Muscle layer of colon (tissue), 2 donors: Measurements from ENCODE around the gene NEGR1.

Experiments used
- H3K27ac ChIP-seq: one replicate; pipeline ENCODE4 v1.7.0; 2013; ENCODE audit warnings: low read depth, mild to moderate bottlenecking, low read length, moderate library complexity
- H3K27me3 ChIP-seq, 2 donors: one replicate each; pipeline ENCODE4 v1.7.0; 2013; ENCODE audit warnings: low read length in 2 of 2, mild to moderate bottlenecking in 2 of 2; ENCODE audit not compliant: insufficient read depth in 2 of 2, control insufficient read depth in 1 of 2
- H3K36me3 ChIP-seq: one replicate; pipeline ENCODE4 v1.7.0; 2013; ENCODE audit warnings: mild to moderate bottlenecking, low read length; ENCODE audit not compliant: insufficient read depth
- H3K4me1 ChIP-seq: one replicate; pipeline ENCODE4 v1.7.0; 2013; ENCODE audit warnings: mild to moderate bottlenecking, low read length; ENCODE audit not compliant: insufficient read depth
- H3K4me3 ChIP-seq, 2 donors: one replicate each; pipeline ENCODE4 v1.7.0; 2013; ENCODE audit warnings: low read length in 2 of 2, low read depth in 1 of 2, mild to moderate bottlenecking in 1 of 2, moderate library complexity in 1 of 2
- H3K9ac ChIP-seq: one replicate; pipeline ENCODE4 v1.7.0; 2013; ENCODE audit warnings: low read length
- H3K9me3 ChIP-seq: one replicate; pipeline ENCODE4 v1.7.0; 2013; ENCODE audit warnings: mild to moderate bottlenecking, low read length
- donor health status: abdominal sarcoma.
- donor health status: Adenocarcinoma of cecum.

NEGR1 gene

GRCh38 chr1:71557138-71557537, 725.2 kb downstream of the NEGR1 start:
- Histone ChIP-seq H3K27ac (no peak overlapping the region), H3K9ac (no peak overlapping the region), H3K4me3 (no peak overlapping the region), H3K9me3 (no peaks in the 10 kb centered on the region), H3K27me3 (no peaks in the 10 kb centered on the region), H3K36me3 (no peaks in the 10 kb centered on the region), H3K4me1 (peaks cover 9% of the 10 kb centered on the region)

GRCh38 chr1:71548398-71548890, 733.9 kb downstream of the NEGR1 start:
- Histone ChIP-seq H3K27ac (no peak overlapping the region), H3K4me1 (no peaks in the 10 kb centered on the region), H3K9me3 (no peaks in the 10 kb centered on the region), H3K9ac (no peak overlapping the region), H3K27me3 (no peaks in the 10 kb centered on the region), H3K4me3 (no peak overlapping the region), H3K36me3 (no peaks in the 10 kb centered on the region)

GRCh38 chr1:71542155-71542554, 740.2 kb downstream of the NEGR1 start:
- H3K4me1 ChIP-seq: no peaks in the 10 kb centered on the region
- no peak overlapping the region for H3K9ac ChIP-seq
- H3K27ac ChIP-seq: no peak overlapping the region
- H3K9me3 ChIP-seq: no peaks in the 10 kb centered on the region
- H3K27me3 ChIP-seq: no peaks in the 10 kb centered on the region
- no peaks in the 10 kb centered on the region for H3K36me3 ChIP-seq
- no peak overlapping the region for H3K4me3 ChIP-seq

DNA sequence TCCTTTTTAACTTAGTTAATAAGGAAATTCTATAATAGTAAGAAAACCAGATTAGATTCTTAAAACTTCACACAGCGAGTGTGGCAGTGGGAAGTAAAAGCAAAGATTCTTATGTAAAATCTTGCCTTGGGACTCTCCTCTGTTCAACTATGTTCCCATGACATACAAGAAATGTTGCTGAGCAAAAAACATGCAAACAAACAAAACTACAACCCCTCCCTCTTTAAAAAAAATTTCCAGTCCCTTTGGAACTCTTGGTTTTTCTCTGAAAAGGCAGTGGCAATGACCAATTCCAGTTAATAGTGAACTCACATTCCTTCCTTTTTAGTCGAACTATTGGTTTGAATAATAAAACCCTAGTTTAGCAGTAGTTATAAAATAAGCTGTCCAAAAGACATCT, 748.4 kb downstream of the NEGR1 start:
- no peaks in the 10 kb centered on the region for H3K4me1 ChIP-seq
- no peak overlapping the region for H3K27ac ChIP-seq
- no peaks in the 10 kb centered on the region for H3K36me3 ChIP-seq
- no peak overlapping the region for H3K4me3 ChIP-seq
- no peaks in the 10 kb centered on the region for H3K27me3 ChIP-seq
- no peak overlapping the region for H3K9ac ChIP-seq
- H3K9me3 ChIP-seq: no peaks in the 10 kb centered on the region

DNA sequence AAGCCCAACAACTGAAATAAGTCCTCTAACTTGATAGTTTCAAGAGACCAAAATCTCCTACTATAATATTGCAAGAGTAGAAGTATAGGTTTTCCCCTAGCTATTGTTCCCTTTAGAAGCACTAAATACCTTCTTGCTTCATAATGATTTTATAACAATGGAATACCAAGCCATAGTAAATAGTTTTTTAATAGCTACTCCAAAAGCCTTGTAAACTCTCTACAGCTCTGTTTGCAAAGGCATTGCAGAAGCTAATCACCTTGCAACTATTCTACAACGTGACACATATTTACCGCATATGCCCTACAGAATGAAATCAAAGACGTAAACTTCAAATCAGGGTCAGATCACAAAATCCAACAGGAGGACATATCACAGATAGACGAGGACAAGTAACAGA, 750.0 kb downstream of the NEGR1 start:
- Histone ChIP-seq H3K9me3 (no peaks in the 10 kb centered on the region), H3K36me3 (no peaks in the 10 kb centered on the region), H3K27ac (no peak overlapping the region), H3K9ac (no peak overlapping the region), H3K4me1 (no peaks in the 10 kb centered on the region), H3K27me3 (no peaks in the 10 kb centered on the region), H3K4me3 (no peak overlapping the region)

DNA sequence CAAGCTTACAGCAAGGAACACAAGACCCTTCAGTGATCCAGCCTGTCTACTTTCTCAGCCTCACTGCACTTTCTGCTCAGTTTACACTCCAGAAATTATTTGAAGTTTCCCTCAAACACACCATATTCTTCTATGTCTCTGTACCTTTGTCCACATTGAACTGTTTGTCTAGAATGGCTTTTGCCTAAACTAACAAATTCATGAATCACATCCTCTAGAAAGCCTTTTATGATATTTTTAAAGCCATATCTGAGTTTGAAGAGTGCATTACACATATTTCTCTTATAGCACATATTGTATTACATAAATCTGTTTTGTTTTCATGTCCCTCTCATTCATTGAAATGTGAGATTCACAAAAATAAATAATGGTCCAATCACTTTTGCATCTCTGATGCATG, 755.5 kb downstream of the NEGR1 start:
- H3K27ac ChIP-seq: no peak overlapping the region
- no peaks in the 10 kb centered on the region for H3K4me1 ChIP-seq
- no peak overlapping the region for H3K4me3 ChIP-seq
- H3K36me3 ChIP-seq: no peaks in the 10 kb centered on the region
- no peak overlapping the region for H3K9ac ChIP-seq
- H3K27me3 ChIP-seq: no peaks in the 10 kb centered on the region
- no peaks in the 10 kb centered on the region for H3K9me3 ChIP-seq

DNA sequence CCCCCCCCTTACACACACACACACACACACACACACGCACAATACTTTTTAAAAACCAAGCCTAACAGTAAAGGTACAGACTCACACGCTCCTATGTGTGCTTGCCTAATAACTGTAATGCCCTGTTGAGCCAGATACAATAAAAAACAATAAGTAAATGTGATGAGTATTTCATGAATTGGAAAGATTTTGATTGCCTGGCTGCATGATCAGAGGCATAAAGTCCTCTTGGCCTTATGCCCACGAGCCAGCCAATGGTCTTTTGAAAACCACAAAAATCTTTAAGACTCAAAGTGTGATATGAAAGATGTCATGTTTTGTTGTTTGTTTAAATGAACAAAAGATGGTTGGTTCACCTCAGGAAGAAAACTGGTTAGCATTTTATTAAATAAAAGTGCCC, 759.6 kb downstream of the NEGR1 start:
- H3K9ac ChIP-seq: no peak overlapping the region
- H3K4me3 ChIP-seq: no peak overlapping the region
- H3K27ac ChIP-seq: no peak overlapping the region
- H3K9me3 ChIP-seq: no peaks in the 10 kb centered on the region
- H3K27me3 ChIP-seq: no peaks in the 10 kb centered on the region
- no peaks in the 10 kb centered on the region for H3K4me1 ChIP-seq
- no peaks in the 10 kb centered on the region for H3K36me3 ChIP-seq

GRCh38 chr1:71521655-71522264, 760.6 kb downstream of the NEGR1 start:
- Histone ChIP-seq H3K36me3 (no peaks in the 10 kb centered on the region), H3K4me1 (no peaks in the 10 kb centered on the region), H3K9ac (no peak overlapping the region), H3K4me3 (no peak overlapping the region), H3K27me3 (no peaks in the 10 kb centered on the region), H3K27ac (no peak overlapping the region), H3K9me3 (no peaks in the 10 kb centered on the region)

DNA sequence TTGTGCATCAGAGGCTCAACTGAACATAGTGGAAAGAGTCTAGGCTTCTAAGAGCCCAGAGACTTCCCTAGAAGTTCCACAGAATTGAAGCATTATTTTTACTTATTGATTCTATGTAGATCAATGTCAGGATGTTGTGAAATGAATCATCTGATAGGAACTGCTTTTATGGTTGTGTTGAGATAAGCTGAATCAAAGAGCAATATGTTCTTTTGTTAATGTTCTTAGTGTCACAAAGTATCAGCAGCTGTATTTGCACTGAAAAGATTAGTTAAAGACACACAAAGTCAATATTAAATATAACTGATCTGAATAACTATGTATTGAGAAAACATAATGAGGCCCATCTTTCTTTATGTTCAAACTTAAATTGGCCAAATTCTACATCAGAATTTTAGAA, 770.8 kb downstream of the NEGR1 start:
- H3K27me3 ChIP-seq: no peaks in the 10 kb centered on the region

GRCh38 chr1:71510725-71511124, 771.6 kb downstream of the NEGR1 start:
- no peaks in the 10 kb centered on the region for H3K4me1 ChIP-seq
- H3K27ac ChIP-seq: no peak overlapping the region
- no peaks in the 10 kb centered on the region for H3K36me3 ChIP-seq
- no peaks in the 10 kb centered on the region for H3K27me3 ChIP-seq
- H3K4me3 ChIP-seq: no peak overlapping the region
- no peaks in the 10 kb centered on the region for H3K9me3 ChIP-seq
- no peak overlapping the region for H3K9ac ChIP-seq

More for the DNA sequence above, 770.8 kb downstream of the NEGR1 start:
- no peak overlapping the region for H3K9ac ChIP-seq
- no peaks in the 10 kb centered on the region for H3K9me3 ChIP-seq
- H3K36me3 ChIP-seq: no peaks in the 10 kb centered on the region
- H3K4me1 ChIP-seq: no peaks in the 10 kb centered on the region
- no peak overlapping the region for H3K4me3 ChIP-seq
- no peak overlapping the region for H3K27ac ChIP-seq

DNA sequence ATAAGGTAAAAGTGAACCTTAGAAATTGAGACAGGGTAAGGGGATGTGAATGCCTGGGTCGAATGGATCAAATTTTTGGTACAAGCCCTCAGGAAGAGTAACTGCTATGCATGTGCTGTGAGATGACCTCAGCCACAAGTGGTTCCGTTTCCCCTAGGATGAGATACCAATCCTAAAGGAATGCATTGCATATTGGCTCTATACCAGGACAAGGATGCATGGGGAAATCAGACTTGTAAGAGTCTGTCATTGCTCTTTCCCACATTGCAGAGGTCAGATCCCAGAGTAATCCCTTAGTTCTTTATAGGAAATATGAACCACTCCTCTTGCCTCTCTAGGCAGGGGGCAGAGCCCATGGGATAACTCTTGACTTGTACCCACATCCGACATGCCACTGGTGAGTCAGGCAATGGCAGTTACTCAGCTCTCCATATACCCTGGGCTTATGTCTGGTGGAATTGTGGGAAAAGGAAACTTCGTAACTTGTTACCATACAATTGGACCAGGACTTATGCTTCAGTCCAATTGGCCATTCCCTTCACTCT, 773.2 kb downstream of the NEGR1 start:
- Histone ChIP-seq H3K4me3 (no peak overlapping the region), H3K36me3 (no peaks in the 10 kb centered on the region), H3K9ac (no peak overlapping the region), H3K27ac (no peak overlapping the region), H3K27me3 (no peaks in the 10 kb centered on the region), H3K4me1 (no peaks in the 10 kb centered on the region), H3K9me3 (no peaks in the 10 kb centered on the region)

DNA sequence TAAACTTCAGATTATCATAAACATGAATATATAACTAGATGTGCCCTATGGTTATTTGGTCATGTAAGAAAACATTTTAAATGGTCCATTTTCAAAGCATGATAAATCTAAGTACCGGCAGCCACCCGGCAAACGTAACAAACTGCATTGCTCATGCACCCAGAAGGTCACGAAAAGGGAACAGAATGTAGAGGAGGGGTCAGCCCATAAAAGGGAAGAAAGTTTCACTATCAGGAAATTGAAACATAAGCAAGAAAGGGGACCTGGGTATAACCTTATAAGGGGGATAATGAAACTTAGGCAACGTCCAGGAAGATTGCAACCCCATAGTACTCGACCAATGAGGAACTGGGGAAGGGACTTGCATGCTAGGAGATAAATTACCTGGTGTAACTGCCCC, 780.3 kb downstream of the NEGR1 start:
- Histone ChIP-seq H3K36me3 (no peaks in the 10 kb centered on the region), H3K9ac (no peak overlapping the region)

More for the DNA sequence above, 780.3 kb downstream of the NEGR1 start:
- H3K4me3 ChIP-seq: no peak overlapping the region
- no peaks in the 10 kb centered on the region for H3K4me1 ChIP-seq
- no peaks in the 10 kb centered on the region for H3K9me3 ChIP-seq
- H3K27me3 ChIP-seq: no peaks in the 10 kb centered on the region
- H3K27ac ChIP-seq: no peak overlapping the region
